HT-29 (cell line): ENCODE results near the gene PHF21B. TPM values are rescaled to one million over a fixed set of nuclear protein-coding genes. Genes with fewer than 3 reads are reported as not detected.
"Not testable (repeated sequence)": the region's sequence is repeated elsewhere in the genome, so short reads cannot be mapped to it uniquely, and the experiment has no call there.

Experiments used
- DNase-seq: peaks from one replicate; pipeline ENCODE4 v3.0.0-alpha.2; 2015; ENCODE audit warnings: low spot score
- total RNA-seq: library from RNA; depleted of rRNA; stranded (reverse); fragments of >200 nt; shearing (Covaris generic); gene quantifications from 2 replicates; pipeline ENCODE4 v1.2.3, GENCODE V29; 2014

Gene PHF21B
- total RNA-seq, 1 experiment from 2014 or later: not detected

GRCh38 chr22:44935724-44936123 lies 74.1 kb downstream of the PHF21B start:
- no peak for DNase-seq

DNA sequence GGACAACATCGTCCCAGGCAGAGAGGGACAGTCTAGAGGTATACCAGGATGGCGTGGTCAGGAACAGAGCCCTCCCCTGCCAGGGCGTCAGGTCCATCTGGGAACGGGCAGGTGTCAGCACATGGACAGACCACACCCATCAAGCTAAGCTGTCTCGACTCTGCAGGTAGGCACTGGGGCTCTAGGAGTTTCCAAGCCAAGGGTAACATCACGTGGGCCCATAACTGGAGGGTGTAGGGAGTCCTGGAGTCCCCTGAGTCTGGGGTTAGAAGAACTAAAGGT lies 75.4 kb downstream of the PHF21B start:
- no peak for DNase-seq

- DNase-seq: no peak
Observed at GRCh38 chr22:44933666-44934453, 75.9 kb downstream of the PHF21B start.

DNA sequence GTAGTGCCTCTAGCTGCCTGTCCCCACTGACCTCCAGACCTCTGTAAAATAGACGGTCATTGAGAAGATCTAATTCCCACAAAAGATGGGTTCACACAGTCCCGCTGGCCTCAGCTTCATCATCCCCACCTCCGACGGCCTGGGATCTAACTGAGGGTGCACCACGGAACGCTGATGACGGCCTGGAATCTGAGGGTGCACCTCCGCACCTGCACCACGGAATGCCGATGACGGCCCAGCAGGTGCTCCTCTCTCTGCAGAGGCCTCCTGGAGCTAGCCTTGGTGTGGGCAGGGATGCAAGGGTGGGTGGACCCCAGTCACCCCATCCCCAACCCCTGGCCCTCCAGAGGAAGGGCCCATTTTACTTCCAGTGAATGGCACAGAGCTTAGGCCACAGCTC lies 77.3 kb downstream of the PHF21B start:
- DNase-seq: no peak

DNA sequence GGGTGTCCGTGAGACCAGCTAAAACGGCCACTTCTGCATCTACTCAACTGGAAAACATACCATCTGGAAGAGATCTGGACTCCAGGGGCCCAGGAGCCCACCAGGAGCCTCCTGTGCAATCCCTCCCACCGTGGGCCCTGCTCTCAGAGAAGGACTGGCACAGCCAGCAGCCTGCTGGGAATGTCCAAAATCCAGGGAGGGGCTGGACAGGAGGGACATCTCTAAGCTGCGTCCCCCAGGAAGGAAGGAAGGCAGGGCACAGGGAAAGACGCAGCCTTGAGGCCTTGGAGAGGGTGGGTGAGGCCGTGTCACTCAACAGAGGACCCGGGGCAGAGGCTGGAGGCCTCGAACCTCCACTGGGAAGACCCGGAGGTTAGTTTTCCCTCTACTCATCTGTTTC lies 78.0 kb downstream of the PHF21B start:
- DNase-seq: no peak

DNA sequence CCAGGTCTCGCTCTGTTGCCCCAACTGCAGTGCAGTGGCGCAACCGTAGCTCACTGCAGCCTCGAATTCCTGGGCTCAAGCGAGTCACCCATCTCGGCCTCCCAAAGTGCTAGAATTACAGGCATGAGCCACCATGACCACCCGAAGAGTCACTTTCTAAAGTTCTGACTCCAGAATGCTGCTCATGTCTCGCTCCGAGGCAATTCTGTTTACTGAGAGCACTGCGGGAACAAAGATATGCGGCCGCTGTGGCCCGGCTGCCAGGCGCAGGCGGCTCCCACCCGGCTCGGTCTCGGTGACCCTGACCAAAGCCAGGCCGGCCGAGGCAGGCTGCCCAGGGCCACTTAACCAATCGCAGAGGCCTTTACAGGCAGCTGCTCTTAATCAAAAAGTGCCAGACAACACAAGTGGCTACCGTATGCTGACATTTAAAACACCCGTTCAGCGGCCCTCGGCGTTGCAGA lies 78.7 kb downstream of the PHF21B start:
- DNase-seq: no peak

- no peak for DNase-seq
Observed at GRCh38 chr22:44930711-44931035, 79.1 kb downstream of the PHF21B start.

- no peak for DNase-seq
Observed at GRCh38 chr22:44930016-44930710, 79.6 kb downstream of the PHF21B start.

DNA sequence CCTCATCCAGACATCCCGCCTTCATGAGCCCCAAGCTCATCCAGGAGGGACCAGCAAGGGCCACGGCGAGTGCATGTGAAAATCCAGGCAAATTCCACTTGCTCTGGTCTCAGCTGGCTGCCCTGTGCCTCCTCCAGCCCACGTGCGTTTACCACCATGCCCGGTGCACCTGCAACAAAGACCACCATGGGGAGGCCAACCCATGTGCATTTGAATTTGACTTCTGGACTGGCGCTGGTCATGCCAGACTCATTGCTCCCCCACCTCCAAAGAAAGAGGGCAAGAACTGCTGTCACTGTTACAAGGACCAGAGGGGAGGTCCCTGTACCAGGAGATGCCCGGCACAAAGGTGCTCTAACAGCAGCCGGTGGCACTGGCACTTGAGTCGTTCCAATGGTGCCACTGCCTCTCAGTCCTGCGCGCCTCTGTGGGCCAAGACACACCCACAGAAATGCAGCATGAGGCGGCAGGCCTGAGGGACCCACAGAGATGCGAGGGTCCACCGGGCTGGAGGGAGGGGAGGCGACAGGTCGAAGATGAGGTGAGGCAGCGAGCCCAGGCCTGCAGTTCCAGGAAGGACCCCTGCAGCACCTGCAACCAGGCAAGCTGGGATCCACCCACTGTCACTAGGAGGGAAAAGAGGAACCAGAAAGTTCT lies 80.3 kb downstream of the PHF21B start:
- DNase-seq: no peak

GRCh38 chr22:44928711-44929358 lies 81.0 kb downstream of the PHF21B start:
- no peak for DNase-seq

DNA sequence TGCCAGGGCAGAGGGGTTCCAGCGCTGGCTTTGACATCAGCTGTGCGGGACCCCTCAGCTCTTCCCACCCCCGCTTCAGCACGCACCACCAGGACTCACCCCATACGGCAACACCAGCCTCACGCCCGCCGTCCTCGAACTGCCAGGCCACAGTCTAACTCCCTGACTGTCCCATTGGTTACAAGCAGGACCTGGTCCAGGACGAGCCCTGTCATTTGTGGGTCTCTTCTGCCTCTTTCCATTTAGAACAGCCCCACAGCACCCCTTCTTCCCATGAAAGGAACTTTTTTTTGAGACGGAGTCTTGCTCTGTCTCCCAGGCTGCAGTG lies 81.7 kb downstream of the PHF21B start:
- DNase-seq: no peak

GRCh38 chr22:44927463-44928135 lies 82.2 kb downstream of the PHF21B start:
- DNase-seq: no peak

DNA sequence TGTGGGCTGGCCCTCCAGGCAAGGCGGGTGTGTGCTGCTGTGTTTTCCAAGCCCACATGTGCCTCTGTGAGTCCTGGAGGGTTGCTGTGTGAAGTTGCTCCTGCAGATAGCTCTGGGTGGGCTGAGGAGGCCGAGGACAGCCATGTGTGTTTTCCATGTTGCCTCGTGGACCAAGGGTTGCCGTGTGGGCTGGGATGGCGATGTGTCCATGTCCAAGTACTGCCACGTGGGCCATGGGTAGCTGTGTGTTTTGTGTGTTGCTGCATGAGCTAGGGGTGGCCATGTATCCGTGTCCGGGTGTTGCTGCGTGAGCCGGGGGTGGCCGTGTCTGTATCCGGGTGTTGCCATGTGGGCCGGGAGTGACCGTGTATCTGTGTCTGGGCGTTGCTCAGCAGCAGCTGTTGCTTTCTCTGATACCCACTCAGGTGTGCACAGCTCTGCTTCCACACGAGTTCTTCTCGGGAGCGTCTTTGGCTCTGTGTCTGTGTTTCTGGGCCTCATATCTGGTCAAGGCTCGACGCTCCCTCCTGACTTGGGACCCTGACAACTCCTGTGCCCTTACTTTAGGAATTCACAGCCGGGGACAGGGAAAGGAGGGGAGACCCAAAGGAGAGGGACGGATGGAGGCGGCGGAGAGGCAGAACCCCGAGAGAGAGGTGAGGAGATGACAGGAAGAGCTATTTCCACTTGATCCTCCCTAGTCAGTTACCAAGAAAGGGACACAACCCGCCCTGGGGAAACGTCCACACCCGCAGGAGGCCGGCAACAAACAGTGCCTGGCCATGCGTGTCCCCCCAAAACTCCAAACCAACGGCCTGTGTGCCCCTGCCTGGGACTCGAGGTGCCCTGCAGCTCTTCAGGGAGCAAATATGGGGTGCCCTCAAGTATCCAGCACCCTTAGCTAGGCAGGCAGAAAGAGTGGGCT lies 83.1 kb downstream of the PHF21B start:
- no peak for DNase-seq

DNA sequence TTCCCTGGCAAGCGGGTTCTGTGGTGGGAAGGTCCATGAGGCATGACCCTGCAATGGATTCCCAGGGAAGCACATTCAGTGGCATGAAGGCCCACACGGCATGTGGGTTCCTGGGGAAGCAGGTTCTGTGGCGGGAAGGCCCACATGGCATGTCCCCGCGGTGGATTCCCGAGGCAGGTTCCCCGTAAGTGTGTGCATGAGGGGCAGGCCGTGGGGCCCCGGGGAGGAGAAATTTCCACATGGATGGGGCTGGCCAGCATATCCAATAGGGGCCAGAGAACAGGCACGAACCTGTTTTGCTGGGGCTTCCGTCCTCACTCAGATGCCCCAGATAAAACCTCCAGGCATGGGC lies 83.7 kb downstream of the PHF21B start:
- DNase-seq: no peak

- no peak for DNase-seq
Observed at GRCh38 chr22:44925465-44926123, 84.2 kb downstream of the PHF21B start.

GRCh38 chr22:44924710-44925109 lies 85.1 kb downstream of the PHF21B start:
- DNase-seq: no peak

GRCh38 chr22:44924098-44924497 lies 85.7 kb downstream of the PHF21B start:
- no peak for DNase-seq

GRCh38 chr22:44921766-44922165 lies 88.0 kb downstream of the PHF21B start:
- not testable (repeated sequence) for DNase-seq

DNA sequence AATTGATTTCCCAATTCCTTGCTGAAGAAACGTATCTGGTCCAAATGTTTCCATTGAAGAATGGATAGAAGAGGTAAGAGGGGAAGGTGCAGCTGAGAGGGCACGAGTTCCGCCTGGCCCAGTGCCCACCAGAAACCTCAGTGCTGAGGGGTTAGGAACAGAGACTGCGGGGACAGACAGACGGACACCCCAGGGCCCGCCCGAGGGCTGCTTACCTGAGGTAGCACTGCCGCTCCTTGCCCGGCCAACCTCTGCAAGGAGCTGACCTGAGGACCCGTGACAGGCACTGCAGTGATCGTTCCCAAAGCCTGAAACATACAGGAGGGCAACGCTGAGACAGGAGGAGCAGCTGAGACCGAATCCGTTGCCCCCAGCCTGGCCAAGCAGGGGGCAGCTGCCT lies 89.6 kb downstream of the PHF21B start:
- no peak for DNase-seq

- no peak for DNase-seq
Observed at GRCh38 chr22:44919691-44920090, 90.1 kb downstream of the PHF21B start.
